ENCODE measurements around the gene KLHL33.

The KLHL33 gene

GRCh38 chr14:20400589-20400964 lies 35.4 kb downstream of the KLHL33 start:
- no peaks in the 10 kb centered on the region for H3K4me1 Mint-ChIP-seq
- H3K4me3 Mint-ChIP-seq = no peak overlapping the region
- no peak overlapping the region for H3K27ac Mint-ChIP-seq
- H3K36me3 Mint-ChIP-seq (ENCODE audit: low read depth) = peaks cover 44% of the 10 kb centered on the region
- TF ChIP-seq CTCF (IDR thresholded peaks at IDR 0.05; ENCODE audit: unreplicated experiment in 3 of 3) = no peak
- no peaks in the 10 kb centered on the region for H3K9me3 Mint-ChIP-seq
- H3K27me3 Mint-ChIP-seq (ENCODE audit: low read depth) = no peaks in the 10 kb centered on the region

GRCh38 chr14:20397511-20397910 lies 38.5 kb downstream of the KLHL33 start:
- Mint-ChIP-seq H3K9me3 (no peaks in the 10 kb centered on the region), H3K36me3 (ENCODE audit: low read depth) (peaks cover 39% of the 10 kb centered on the region), H3K4me1 (no peaks in the 10 kb centered on the region), H3K27me3 (ENCODE audit: low read depth) (no peaks in the 10 kb centered on the region), H3K27ac (no peak overlapping the region), H3K4me3 (no peak overlapping the region)
- no peak for TF ChIP-seq CTCF (IDR thresholded peaks at IDR 0.05; ENCODE audit: unreplicated experiment in 3 of 3)

GRCh38 chr14:20391505-20391904 lies 44.5 kb downstream of the KLHL33 start:
- Mint-ChIP-seq H3K4me3 (no peak overlapping the region), H3K36me3 (ENCODE audit: low read depth) (peaks cover 53% of the 10 kb centered on the region)

GRCh38 chr14:20388159-20388558 lies 47.8 kb downstream of the KLHL33 start:
- Mint-ChIP-seq H3K36me3 (ENCODE audit: low read depth) (peaks cover 47% of the 10 kb centered on the region), H3K27me3 (ENCODE audit: low read depth) (no peaks in the 10 kb centered on the region), H3K9me3 (no peaks in the 10 kb centered on the region), H3K4me1 (no peaks in the 10 kb centered on the region), H3K4me3 (no peak overlapping the region), H3K27ac (no peak overlapping the region)
- TF ChIP-seq CTCF (IDR thresholded peaks at IDR 0.05; ENCODE audit: unreplicated experiment in 3 of 3) = no peak

More at GRCh38 chr14:20391505-20391904, 44.5 kb downstream of the KLHL33 start:
- Mint-ChIP-seq H3K4me1 (no peaks in the 10 kb centered on the region), H3K27ac (no peak overlapping the region), H3K9me3 (no peaks in the 10 kb centered on the region), H3K27me3 (ENCODE audit: low read depth) (no peaks in the 10 kb centered on the region)
- TF ChIP-seq CTCF (IDR thresholded peaks at IDR 0.05; ENCODE audit: unreplicated experiment in 3 of 3) = no peak

GRCh38 chr14:20387576-20387975 lies 48.4 kb downstream of the KLHL33 start:
- no peak for TF ChIP-seq CTCF (IDR thresholded peaks at IDR 0.05; ENCODE audit: unreplicated experiment in 3 of 3)
- Mint-ChIP-seq H3K4me3 (no peak overlapping the region), H3K27me3 (ENCODE audit: low read depth) (no peaks in the 10 kb centered on the region), H3K4me1 (no peaks in the 10 kb centered on the region), H3K36me3 (ENCODE audit: low read depth) (peaks cover 47% of the 10 kb centered on the region), H3K9me3 (no peaks in the 10 kb centered on the region), H3K27ac (no peak overlapping the region)

GRCh38 chr14:20386276-20386855 lies 49.6 kb downstream of the KLHL33 start:
- Mint-ChIP-seq H3K4me3 (no peak overlapping the region), H3K4me1 (no peaks in the 10 kb centered on the region), H3K27me3 (ENCODE audit: low read depth) (no peaks in the 10 kb centered on the region), H3K36me3 (ENCODE audit: low read depth) (peaks cover 49% of the 10 kb centered on the region), H3K27ac (no peak overlapping the region), H3K9me3 (no peaks in the 10 kb centered on the region)
- no peak for TF ChIP-seq CTCF (IDR thresholded peaks at IDR 0.05; ENCODE audit: unreplicated experiment in 3 of 3)

Measured in nephron (organoid).